ENCODE measurements around the gene APLP2. TPM values are rescaled to one million over a fixed set of nuclear protein-coding genes. Genes with fewer than 3 reads are reported as not detected.
"Not testable (repeated sequence)": the region's sequence is repeated elsewhere in the genome, so short reads cannot be mapped to it uniquely, and the experiment has no call there.

APLP2 gene
- total RNA-seq, 1 donor from 2014 or later = 120 TPM

DNA sequence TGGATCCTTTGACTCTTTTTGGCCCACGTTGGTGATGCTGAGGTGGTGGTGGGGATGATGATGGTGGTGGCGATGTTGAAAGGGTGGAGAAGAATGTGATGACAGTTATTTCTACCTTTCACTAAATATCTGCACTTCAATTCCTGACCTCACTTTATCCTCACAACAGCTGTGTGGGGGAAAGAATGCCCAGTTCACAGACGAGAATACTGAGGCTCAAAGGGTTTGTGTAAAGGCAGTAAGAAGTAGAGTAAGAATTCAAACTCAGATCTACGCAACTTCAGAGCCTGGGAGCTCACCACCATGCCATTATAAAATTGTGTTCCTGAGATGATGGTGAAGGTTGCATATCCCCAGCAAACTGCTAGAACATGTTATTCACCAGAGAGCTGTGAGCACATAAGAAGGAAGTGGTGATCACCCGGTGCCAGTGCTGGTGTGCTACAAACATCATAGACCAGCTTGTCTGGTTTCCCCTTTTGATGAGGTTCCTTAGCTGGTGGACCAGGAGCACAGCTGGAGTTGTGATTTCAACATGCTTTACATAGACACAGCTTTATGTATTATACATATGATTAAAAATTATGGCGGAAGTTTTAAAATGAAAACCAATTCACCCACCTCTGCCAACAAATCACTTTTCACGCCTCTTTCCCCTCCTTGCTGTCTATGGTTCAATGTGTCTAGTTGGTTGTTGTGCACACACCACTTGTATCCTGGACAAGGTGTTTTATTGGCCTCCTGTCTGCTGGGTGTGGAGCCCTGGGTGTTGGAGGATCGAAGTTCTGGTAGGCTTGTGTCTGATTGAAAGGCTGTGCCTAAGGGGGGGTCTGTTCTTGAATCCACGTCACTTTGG is 96.1 kb downstream of the APLP2 start:
- DNase-seq (ENCODE audit: low read depth) = no peak

DNA sequence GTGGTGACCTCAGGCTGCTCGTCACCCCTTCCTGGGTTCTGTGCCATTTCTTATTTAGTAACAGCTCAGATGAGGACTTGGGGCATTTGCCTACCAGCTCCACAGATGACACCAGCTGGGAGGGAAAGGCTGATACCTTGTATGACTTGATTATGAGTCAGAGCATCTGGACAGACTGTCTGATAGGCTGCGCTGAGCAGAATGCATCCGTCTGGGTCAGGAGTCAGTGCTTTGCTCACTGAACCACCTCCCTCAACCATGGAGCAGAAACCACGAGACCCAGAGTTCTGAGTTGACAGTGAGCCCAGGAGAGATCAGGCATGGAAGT is 96.7 kb downstream of the APLP2 start:
- DNase-seq (ENCODE audit: low read depth) = peak; percentile 92

DNA sequence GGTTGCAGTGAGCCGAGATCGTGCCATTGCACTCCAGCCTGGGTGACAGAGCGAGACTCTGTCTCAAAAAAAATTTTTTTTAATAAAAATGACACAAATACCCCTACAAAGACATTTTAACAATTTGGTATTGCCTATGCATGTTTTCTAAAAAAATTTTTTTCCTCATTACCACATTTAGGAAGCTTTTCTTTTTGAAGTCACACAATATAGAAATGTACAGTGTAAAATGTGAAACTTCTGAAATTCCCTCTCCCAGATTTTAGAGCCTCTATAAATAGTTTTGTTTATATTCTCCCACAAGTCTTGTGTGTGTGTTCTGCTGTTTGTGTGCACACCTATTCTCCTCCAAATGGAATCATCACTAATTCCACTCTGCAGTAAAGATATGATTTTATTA is 97.5 kb downstream of the APLP2 start:
- no peak for DNase-seq (ENCODE audit: low read depth)

DNA sequence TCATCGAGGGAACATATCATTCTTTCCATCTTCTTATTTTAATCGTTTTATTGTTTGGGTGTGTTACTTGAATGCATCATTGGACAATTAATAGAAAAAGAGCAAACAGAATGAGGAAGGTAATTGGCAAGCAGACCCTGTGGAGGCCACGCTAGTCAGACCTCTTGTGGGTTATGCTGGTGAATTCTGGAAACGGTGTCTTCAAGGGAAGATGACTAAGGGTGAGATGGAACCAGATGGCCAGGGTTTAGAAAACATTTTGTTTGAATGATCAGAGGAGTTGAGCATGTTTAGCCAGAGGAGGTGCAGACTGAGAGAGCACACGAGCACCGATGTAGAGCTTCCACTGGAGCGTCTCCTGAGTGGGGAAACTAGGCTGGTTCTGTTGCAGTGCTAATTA is 98.4 kb downstream of the APLP2 start:
- no peak for DNase-seq (ENCODE audit: low read depth)

DNA sequence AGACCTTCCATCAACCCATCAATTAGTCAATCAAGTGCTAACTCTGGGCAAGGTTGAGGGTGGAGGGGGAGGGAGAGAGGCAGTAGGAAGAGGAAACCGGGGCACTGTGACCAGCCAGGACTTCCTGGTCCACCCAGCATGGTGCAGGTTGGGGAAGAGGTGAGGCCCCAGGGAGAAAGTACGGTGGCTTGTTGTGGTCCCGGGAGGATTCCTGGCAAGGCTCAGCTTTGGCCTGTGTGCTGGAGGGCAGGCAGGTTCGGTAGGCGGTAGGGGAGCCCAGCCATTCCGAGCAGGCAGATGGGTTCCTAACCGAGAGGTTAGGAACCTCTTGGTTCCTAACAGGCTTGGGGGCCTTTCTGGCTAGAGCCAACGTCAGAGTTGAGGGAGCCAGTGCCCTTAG is 100.7 kb downstream of the APLP2 start:
- no peak for DNase-seq (ENCODE audit: low read depth)

DNA sequence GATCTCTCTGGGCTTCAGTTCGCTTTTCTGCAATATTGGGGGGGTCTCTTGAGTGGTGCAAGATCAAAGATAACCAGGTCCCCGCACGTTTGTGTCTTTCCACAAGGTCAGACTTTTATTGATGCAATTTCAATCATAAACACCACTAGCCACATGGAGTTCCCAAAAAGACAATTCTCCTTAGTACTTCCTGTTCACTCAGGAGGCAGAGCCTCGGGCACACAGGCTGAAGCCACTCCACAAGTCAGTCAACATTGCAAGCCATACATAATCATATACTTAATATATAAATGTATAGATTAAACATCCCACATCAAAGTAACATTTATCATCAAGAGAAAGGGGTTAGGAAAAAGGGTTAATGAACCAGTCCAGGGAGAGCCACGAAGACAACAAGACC is 101.8 kb downstream of the APLP2 start:
- DNase-seq (ENCODE audit: low read depth) = no peak

DNA sequence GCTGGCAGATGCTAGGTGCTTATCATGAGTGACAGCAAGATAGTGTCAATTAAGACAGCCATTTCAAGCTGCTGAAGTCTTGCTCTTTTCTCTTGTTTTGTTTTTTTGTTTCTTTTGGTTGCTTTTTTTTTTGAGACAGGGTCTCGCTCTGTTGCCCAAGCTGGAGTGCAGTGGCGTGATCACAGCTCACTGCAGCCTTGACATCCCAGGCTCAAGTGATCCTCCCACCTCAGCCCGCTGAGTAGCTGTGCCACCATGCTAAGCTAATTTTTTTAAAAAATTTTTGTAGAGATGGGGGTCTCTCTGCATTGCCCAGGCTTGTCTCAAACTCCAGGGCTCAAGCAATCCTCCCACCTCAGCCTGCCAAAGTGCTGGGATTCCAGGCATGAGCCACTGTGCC is 102.3 kb downstream of the APLP2 start:
- not testable (repeated sequence) for DNase-seq (ENCODE audit: low read depth)

DNA sequence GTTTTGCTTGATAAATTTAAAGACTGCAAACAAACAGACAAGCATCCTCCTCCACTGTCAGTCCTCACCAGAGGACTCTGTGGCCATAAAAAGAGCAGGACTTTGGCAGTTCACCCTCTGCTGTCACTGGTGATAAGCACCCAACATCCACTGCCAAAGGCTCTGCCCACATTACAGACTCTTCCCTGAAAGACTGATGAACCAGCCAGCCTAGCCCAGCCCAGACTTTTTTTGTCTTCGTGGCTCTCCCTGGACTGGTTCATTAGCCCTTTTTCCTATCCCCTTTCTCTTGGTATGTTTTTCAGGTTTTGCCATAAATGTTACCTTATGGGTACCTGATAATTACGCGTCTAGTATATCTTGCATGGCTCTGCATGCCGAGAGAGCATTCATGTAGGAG is 104.9 kb downstream of the APLP2 start:
- DNase-seq (ENCODE audit: low read depth) = no peak

DNA sequence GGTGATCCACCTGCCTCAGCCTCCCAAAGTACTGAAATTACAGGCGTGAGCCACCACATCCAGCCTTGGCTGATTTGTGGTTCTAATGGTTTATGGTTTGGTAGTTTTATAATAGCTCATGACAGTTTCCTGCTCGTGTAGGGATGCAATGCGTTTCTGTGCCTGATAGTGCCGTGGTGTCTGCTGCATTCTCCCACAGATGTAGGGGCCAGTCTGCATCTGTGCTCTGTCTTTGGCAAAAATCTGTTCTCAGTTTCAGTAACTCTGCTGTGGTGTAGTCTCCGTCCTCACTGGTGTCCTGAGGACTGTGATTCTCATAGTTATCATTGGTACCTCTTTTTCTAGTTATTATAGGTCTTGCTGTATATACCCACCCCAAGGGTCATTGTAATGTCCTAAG is 106.2 kb downstream of the APLP2 start:
- no peak for DNase-seq (ENCODE audit: low read depth)

DNA sequence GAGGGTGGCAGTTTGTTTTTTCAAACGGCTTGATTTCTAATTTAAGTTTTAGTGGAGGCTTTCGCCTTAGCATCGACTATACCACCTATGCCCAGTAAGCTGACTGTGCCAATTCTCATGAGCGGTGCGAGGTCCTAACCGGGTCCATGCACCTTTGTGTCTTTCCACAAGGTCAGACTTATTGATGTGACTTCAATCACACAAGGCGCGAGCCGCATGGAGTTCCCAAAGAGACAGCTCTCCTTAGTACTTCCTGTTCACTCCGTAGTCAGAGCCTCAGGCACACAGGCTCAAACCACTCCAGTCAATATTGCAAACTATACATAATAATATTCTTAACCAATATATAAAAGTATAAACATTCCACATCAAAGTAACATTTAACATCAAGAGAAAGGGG is 108.1 kb downstream of the APLP2 start:
- DNase-seq (ENCODE audit: low read depth) = no peak

DNA sequence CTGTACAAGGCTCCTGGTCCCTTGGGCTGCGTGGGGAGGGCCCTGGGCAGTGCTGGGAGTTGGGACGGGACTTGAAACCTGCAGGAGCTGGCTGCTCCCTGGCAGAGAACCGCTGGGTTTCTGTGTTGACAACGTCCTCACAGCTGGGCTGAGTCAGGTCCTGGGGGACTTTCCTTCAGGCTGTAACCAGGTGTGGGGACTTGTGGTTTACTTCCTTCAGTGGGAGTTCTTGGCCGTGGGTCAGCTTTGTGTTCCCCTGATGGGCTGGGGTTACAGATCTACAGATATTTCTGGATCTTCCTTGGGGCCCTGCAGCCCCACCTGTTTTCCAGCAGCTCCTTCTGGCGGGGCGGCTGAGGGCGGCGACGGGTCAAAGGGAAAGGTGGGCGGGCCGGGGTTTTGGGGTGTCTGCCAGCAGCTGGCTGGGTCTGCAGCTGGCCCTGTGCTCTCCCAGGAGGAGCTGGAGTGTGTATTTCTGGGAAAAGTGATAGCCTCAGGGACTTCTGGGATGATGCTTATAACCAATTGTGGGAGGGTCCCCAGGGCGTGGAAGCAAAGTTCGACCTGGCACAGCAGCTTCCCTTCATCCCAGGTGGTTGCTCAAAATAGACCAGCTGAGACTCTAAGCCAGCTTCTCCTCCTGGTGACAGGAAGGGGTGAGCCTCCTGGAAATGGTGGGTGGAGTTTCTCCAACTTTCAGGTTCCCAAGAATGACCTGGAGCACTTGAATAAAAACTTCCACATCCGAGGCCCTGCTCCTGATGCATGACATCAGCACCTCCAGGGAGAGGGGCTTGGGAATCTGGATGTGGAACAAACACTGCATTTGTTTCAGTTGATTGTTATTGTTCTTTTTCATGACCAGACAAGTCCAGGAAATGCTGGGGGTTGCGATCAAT is 109.0 kb downstream of the APLP2 start:
- DNase-seq (ENCODE audit: low read depth) = peak; percentile 42

DNA sequence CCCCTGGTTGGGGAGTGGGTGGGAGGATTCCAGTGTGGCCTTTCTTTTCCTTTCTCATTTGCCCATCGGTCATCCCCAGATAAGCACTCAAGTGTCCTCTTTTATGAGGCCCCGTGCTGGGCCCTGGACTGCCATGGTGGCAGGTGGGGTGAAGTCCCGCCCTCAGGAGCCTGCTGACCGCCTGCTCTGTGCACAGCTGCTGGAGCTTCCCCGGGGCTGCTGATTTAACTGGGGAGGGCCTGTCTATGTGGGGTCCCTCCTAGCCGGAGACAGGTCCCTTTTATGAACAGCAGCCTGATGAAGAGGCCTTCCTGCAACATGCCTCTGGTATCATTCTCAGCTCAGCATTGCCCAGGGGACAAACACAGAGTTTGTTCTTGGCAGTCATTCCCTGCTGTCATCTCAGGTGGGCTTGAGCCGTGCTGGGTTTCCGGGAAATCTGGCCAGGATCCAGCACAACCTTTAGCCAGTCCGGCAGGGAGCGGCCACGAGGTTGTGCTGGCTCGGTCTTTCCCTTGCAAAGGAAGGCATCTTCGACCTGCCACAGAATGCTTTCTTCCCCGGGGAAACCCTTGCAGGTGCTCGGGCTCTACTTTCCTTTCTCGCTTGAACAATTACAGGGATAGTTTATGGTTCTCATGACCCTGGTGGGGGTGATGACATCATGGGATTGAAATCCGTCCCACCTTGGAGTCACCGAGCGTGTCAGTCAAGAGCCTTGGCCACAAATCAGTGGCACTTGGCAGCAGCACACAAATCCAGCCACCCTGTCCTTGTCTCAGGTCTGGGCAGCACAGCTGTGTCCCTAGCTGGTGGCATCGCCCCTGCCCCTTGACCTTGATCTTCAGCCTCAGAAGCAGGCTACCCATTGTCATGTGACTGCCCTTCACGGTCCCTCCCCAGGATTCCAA is 110.0 kb downstream of the APLP2 start:
- no peak for DNase-seq (ENCODE audit: low read depth)

DNA sequence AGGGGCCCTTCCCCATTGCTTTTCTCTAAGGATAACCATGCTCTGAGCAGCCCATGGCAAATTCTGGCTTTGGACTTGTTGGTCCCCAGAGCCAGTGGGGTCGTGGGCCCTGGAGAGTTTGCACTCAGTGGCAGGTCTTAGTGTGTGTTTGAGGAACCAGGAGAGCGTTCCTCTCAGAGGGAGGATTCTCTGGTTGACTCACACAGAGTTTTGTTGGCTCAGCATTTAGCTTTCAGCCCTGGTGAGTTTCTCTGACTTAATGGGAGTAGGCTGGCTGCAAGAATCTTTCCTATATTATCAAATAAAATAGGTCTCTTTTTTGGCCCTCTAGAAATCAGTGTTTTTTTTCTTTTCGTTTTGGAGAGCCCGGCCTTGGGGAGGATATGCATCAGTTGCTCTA is 110.8 kb downstream of the APLP2 start:
- DNase-seq (ENCODE audit: low read depth) = no peak

DNA sequence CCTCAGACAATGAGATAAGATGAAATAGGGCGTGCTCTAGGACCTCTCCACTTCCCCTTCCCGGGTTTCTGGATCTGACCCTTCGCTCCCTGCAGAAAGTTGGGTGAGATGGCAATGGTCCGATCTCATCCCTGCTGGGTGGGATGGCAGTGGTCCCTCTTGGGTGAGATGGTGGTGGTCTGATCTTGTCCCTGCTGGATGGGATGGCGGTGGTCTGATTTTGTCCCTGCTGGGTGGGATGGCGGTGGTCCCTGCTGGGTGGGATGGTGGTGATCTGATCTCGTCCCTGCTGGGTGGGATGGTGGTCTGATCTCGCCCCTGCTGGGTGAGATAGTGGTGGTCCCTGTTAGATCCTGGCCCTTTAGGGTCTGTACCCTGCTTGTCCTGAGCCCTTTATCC is 111.2 kb downstream of the APLP2 start:
- DNase-seq (ENCODE audit: low read depth) = no peak

DNA sequence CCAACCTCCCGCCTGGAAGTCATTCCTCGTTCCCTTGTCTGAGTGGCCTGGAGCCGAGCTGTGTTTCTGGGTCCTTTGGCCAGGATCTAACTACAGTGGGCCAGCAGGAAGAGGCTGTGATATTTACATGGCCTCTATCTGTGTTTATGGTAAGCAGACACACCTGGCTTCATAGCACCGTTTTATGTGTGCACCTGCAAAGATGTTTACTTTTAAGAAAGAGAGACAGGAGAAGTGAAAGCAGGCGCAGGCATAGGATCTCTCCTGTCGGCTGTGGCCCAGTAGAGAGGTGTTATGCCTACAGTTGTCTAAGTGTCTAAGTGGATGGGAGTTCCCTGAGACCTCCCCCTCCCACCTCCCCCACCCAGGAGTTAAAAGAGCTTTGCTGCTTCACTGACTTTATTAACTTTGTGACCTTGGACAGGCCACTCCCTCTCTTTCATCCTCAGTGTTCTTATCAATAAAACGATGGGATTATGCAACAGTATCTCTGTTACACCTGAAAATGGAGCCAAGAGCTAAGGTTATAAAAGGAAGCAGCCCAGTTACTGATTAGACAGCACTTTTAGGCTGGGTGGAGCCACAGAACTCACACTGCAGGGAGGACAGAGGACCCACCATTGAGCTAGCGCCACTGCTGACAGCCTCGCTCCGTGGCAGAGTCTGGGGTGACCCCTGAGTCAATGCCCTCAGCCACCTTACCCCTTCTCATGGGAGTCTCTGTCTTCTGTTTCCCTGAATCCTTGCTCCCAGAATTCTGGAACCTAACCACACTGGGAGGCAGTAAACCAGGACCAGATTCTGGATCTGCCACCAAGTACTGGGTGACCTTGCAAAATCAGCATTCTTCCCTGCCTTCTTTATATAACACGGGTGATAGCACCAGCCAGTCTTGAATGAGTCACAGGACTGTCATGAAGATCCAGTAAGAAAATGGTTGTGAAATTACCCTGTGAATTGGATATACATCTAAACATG is 111.9 kb downstream of the APLP2 start:
- peak; percentile 21 for DNase-seq (ENCODE audit: low read depth)

DNA sequence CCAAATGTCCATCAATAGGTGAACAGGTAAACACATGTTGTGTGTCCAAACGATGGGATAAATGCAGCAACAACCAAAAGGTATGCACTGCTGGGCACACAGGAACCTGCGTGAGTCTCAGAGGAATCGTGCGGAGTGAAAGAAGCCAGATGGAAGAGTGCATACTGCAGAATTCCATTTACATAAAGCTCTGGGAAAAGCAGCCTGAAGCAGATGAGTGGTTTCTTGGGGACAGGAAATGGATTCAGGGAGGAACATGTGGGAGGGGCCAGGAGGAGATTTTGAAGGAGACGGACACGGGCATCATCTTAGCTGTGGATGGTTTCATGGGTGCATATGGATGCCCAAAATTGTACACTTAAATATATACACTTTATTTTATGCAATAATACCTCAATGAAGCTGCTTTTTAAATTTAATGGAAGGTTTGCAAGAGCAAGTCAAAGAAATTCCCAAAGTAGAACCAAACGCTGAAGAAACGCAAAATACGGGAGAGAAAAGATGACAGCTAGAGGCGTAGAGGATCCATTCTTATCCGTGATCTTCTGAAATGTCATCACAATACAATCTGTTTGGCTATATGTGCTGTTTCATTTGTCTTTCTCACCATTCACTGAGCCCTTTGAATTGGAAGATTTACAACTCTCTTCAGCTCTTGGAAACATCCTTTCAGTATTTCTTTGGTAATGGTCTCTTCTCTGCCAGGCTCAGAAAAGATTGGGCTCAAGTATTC is 114.3 kb downstream of the APLP2 start:
- DNase-seq (ENCODE audit: low read depth) = no peak

DNA sequence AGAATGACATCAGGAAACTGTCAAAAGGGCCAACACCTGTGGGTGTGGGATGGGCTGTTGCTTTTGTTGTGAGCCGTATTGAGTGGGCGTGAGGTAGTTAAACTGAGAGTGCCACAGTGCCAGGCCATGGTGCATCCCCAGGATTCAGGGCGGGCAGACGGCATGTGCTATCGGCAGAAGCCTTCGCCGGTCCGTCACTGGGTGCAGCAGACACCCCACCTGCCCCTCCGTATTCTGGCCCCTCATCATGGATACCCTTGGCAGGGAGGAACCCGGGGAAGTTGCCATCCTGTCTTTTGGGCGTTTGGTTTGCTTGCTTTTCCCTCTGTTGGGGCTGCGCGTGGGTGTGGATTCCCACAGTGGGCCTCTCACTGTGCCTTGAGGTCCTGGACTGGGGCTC is 117.4 kb downstream of the APLP2 start:
- DNase-seq (ENCODE audit: low read depth) = no peak

DNA sequence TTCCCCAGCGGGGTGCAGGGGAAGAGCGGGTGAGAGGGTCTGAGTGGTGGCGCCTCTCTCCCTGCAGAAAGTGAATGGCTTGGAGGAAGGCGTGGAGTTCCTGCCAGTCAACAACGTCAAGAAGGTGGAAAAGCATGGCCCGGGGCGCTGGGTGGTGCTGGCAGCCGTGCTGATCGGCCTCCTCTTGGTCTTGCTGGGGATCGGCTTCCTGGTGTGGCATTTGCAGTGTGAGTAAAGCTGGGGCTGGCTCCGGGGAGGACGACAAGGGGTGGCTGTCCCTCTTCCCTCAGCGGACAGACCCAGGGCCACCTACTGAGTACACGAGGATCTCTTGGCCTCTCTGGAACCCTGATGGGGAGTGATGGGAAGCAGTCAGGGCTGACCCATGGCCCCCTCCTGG is 118.4 kb downstream of the APLP2 start:
- DNase-seq (ENCODE audit: low read depth) = no peak

DNA sequence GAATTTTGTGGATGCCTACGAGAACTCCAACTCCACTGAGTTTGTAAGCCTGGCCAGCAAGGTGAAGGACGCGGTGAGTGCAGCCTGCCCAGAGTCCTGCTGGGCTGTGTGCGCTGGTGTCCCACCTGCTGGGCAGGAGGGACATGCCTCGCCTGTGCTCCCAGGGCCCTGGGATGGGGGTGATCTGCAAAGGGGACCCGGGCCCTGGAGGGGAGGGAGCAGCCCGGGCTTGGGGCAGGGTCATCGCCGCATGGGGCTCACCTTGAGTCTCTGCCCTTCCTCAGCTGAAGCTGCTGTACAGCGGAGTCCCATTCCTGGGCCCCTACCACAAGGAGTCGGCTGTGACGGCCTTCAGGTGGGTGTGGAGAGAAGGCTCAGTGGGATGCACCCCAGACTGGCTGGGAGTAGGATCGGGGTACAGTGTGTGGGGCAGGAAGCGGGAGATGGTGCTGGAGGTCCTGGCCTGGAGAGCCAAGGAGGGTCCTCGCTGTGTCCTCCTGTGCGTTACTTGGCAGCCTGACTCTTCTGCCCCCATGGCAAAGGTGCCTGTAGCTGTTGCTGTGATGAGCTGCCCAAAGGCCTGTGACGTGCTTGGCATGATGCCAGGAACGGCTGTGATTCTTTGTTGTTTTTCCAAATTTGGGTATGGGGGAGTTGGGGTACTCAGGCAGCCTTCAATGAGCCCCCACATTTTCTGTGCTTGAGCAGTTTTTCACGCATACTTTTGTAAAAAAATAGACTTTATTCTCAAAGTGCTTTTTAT is 119.1 kb downstream of the APLP2 start:
- no peak for DNase-seq (ENCODE audit: low read depth)
